ENCODE results near the gene NHERF1. TPM values are rescaled to one million over a fixed set of nuclear protein-coding genes. Genes with fewer than 3 reads are reported as not detected.
A peak's percentile ranks its signal among the peaks of the same experiment; 100 is the strongest.

The NHERF1 gene
- total and polyA plus RNA-seq, 2 donors (not counting 3 experiments of a cell fraction or from before 2014, with no cell fraction given) = 24.4 to 26.9 TPM

- no peak for DNase-seq (ENCODE audit: low read depth, low spot score)
- dilution Hi-C loops (cut with MboI; ENCODE audit: extremely low pct_ligation_motif_present, low sequenced_read_pairs) = no loop called here
- Histone ChIP-seq H3K4me1 (ENCODE audit: control insufficient read depth, extremely low read depth, insufficient read depth, low read length) (no peaks in the 10 kb centered on the region), H3K9ac (replicated peaks; ENCODE audit: extremely low read depth, insufficient read depth, low read length) (no peak within 1 kb of the TSS), H3K4me2 (ENCODE audit: insufficient read depth, low read length) (no peak within 1 kb of the TSS), H3K9me1 (replicated peaks; ENCODE audit: control insufficient read depth, extremely low read depth, insufficient read depth, low read length) (no peaks in the 10 kb centered on the region), H3K36me3 (ENCODE audit: control insufficient read depth in 2 of 2, extremely low read depth in 1 of 2, insufficient read depth in 2 of 2, low read length in 2 of 2) (no peaks in the 10 kb centered on the region), H3K79me2 (ENCODE audit: control insufficient read depth, insufficient read depth, low read length) (no peaks in the 10 kb centered on the region), H3K27ac (ENCODE audit: insufficient read depth, low read depth, low read length) (no peak within 1 kb of the TSS), H3K27me3 (ENCODE audit: control insufficient read depth in 2 of 2, insufficient read depth in 2 of 2, low read length in 2 of 2) (peaks cover 29 to 39% of the 10 kb centered on the region in 2 experiments), H2AFZ (ENCODE audit: low read depth, low read length) (no peak within 1 kb of the TSS), H3K9me3 (replicated peaks; ENCODE audit: control insufficient read depth, insufficient read depth, low read length) (no peaks in the 10 kb centered on the region), H3K4me3 (replicated peaks in 1 of 3; ENCODE audit: insufficient read depth in 1 of 3, low read depth in 1 of 3, low read length in 3 of 3) (no peak within 1 kb of the TSS), H4K20me1 (replicated peaks; ENCODE audit: control insufficient read depth, extremely low read depth, insufficient read depth, low read length) (no peaks in the 10 kb centered on the region)
- POLR2A ChIA-PET = no interaction called here
- CTCF ChIA-PET = interaction anchor here (0.6 to 4.1 kb wide), 12 partner anchors 8 to 357 kb away, joined by 3 to 131 read pairs (median 4); no protein-coding TSS in a partner anchor
- intact Hi-C loops (cut with micrococcal nuclease) = loop anchor here (1.0 to 2.0 kb wide), 2 partner anchors 79 to 170 kb away; partner anchors contain the start of gene CD300H
- no peak for FAIRE-seq
- TF ChIP-seq GATA2 (IDR thresholded peaks at IDR 0.05; ENCODE audit: insufficient read depth, insufficient read length, low read depth, low read length) (no peak), POLR2A (IDR thresholded peaks at IDR 0.05; ENCODE audit: low read depth, low read length) (no peak), FOS (IDR thresholded peaks at IDR 0.05; ENCODE audit: borderline replicate concordance, insufficient read depth, low read length) (no peak), EZH2 (IDR thresholded peaks at IDR 0.05; ENCODE audit: borderline replicate concordance, low read depth, low read length, severe bottlenecking) (peak; percentile 92), CTCF (IDR thresholded peaks at IDR 0.05; ENCODE audit: extremely low read depth in 1 of 2, insufficient read depth in 1 of 2, low read depth in 1 of 2, low read length in 2 of 2) (peak in 1 of 2 donors; percentile 41), MYC (IDR thresholded peaks at IDR 0.05; ENCODE audit: low read depth, low read length) (no peak), POLR2AphosphoS5 (IDR thresholded peaks at IDR 0.05; ENCODE audit: insufficient read depth, low read depth, low read length) (no peak), JUN (IDR thresholded peaks at IDR 0.05; ENCODE audit: borderline replicate concordance, insufficient read depth, insufficient read length, low read depth) (no peak)
- TF ChIP-seq, protein P1, sequence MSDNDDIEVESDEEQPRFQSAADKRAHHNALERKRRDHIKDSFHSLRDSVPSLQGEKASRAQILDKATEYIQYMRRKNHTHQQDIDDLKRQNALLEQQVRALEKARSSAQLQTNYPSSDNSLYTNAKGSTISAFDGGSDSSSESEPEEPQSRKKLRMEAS (IDR thresholded peaks at IDR 0.05; ENCODE audit: insufficient read depth, insufficient read length) = no peak
- BruUV-seq (replicated peaks) = no TSS peak
These were observed 11.7 kb upstream of the NHERF1 start, which contains the start of gene RAB37 for GRCh38 chr17:74736513-74737298. TSS of gene RAB37 (plus strand) at chr17:74737256. CDS start at chr17:74737273, 17 bp downstream.
